Measurements from ENCODE around the gene RCSD1. TPM values are rescaled to one million over a fixed set of nuclear protein-coding genes. Genes with fewer than 3 reads are reported as not detected.

RCSD1 gene
- polyA plus RNA-seq, 3 donors, result 116 to 218 (median 216) TPM

DNA sequence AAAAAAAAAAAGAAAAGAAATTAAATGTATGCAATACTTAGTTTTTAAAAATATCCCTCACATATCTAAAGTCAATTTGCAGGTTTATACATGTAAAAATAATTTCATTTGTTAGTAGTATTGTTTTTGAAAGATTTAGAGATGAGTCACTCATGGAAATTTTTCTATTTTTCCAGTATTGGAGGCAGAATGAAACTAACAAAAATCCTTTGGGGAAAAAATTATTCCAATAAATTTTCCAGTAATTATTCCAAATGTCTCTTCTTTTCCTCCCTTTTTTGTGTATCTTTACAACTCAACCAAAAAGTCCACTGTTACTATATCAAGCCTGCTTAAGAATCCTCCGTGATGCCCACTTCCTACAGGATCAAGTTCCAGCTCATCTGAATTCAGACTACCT is 121.6 kb downstream of the RCSD1 start:
- H3K4me1 Mint-ChIP-seq, result peaks cover 48% of the 10 kb centered on the region
- H3K4me3 Mint-ChIP-seq, result no peak overlapping the region
- peaks cover 1 to 2% of the 10 kb centered on the region in 2 donors for H3K36me3 Mint-ChIP-seq
- Histone ChIP-seq H3K4me3 (replicated peaks in 1 of 3; ENCODE audit: low read depth in 2 of 3, low read length in 3 of 3) (no peak overlapping the region), H3K4me2 (replicated peaks; ENCODE audit: extremely low read depth, low read length, poor library complexity, severe bottlenecking) (no peak overlapping the region), H3K36me3 (replicated peaks in 1 of 2; ENCODE audit: control insufficient read depth in 1 of 2, insufficient read depth in 2 of 2, low read length in 2 of 2) (no peaks in the 10 kb centered on the region), H3K9ac (ENCODE audit: insufficient read depth, low read length, poor library complexity, severe bottlenecking) (no peak overlapping the region), H3K4me1 (ENCODE audit: control insufficient read depth in 1 of 2, insufficient read depth in 2 of 2, low read length in 2 of 2) (peaks cover 16 to 20% of the 10 kb centered on the region in 2 donors), H2AFZ (ENCODE audit: insufficient read depth, low read depth, low read length, poor library complexity, severe bottlenecking) (no peak overlapping the region), H4K20me1 (ENCODE audit: insufficient read depth, low read length) (peaks cover 23% of the 10 kb centered on the region), H3K27ac (ENCODE audit: low read depth in 1 of 2, low read length in 2 of 2) (no peak overlapping the region), H3K27me3 (ENCODE audit: control insufficient read depth in 2 of 2, insufficient read depth in 2 of 2, low read length in 2 of 2) (no peaks in the 10 kb centered on the region), H3K9me3 (replicated peaks in 1 of 2; ENCODE audit: control insufficient read depth in 1 of 2, insufficient read depth in 1 of 2, low read length in 2 of 2) (no peaks in the 10 kb centered on the region), H3K79me2 (ENCODE audit: insufficient read depth, low read length) (peaks cover 30% of the 10 kb centered on the region)
- H3K27me3 Mint-ChIP-seq (ENCODE audit: low read depth in 3 of 3), result no peaks in the 10 kb centered on the region
- WGBS (ENCODE audit: insufficient coverage), result no CpG with 5 or more reads among the region's 1 CpG
- TF ChIP-seq, protein P1, sequence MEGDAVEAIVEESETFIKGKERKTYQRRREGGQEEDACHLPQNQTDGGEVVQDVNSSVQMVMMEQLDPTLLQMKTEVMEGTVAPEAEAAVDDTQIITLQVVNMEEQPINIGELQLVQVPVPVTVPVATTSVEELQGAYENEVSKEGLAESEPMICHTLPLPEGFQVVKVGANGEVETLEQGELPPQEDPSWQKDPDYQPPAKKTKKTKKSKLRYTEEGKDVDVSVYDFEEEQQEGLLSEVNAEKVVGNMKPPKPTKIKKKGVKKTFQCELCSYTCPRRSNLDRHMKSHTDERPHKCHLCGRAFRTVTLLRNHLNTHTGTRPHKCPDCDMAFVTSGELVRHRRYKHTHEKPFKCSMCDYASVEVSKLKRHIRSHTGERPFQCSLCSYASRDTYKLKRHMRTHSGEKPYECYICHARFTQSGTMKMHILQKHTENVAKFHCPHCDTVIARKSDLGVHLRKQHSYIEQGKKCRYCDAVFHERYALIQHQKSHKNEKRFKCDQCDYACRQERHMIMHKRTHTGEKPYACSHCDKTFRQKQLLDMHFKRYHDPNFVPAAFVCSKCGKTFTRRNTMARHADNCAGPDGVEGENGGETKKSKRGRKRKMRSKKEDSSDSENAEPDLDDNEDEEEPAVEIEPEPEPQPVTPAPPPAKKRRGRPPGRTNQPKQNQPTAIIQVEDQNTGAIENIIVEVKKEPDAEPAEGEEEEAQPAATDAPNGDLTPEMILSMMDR (IDR thresholded peaks at IDR 0.05), result no peak
- no peaks in the 10 kb centered on the region for H3K9me3 Mint-ChIP-seq
- intact Hi-C loops (cut with micrococcal nuclease), result no loop called here
- no peak for DNase-seq
- H3K27ac Mint-ChIP-seq, result peak overlapping the region in 2 of 7 donors; percentile 17 to 49

DNA sequence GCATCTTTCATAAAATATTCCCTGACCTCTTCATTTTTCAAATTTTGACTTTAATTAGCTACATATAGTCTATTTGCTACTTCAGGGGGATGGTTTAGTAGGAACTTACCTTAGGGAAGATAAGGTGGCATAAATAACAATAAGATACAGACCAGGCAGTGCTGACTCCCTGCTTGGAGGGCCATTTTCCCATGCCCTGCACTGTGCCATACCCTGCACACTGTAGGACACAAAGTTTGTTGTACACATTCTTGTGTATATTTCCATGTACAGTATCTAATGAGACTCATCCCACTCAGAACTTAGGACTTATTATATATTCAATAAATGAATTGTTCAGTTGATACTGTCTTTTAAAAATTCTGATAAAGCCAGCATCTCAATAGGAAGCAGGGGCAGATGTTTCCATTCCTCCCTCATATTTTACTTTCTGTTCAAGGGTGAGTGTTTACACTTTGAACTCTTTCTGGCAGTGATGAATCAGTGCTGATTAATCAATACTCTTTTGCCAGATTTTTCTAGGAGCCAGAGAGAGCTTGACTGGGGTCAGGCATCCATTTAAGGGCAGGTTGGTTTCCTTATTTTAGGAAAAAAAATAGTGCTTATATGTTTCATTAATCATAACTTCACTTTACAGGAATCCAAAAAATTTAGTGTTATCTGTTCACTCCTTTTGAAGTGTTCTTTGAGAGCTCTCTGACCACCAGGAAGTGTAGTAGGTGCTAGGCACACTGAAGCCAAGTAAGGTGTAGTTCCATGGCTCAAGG is 122.4 kb downstream of the RCSD1 start:
- Histone ChIP-seq H3K36me3 (replicated peaks in 1 of 2; ENCODE audit: control insufficient read depth in 1 of 2, insufficient read depth in 2 of 2, low read length in 2 of 2) (no peaks in the 10 kb centered on the region), H3K4me1 (ENCODE audit: control insufficient read depth in 1 of 2, insufficient read depth in 2 of 2, low read length in 2 of 2) (peaks cover 20% of the 10 kb centered on the region in 2 donors), H2AFZ (ENCODE audit: insufficient read depth, low read depth, low read length, poor library complexity, severe bottlenecking) (no peak overlapping the region), H3K4me3 (replicated peaks in 1 of 3; ENCODE audit: low read depth in 2 of 3, low read length in 3 of 3) (no peak overlapping the region), H3K27ac (ENCODE audit: low read depth in 1 of 2, low read length in 2 of 2) (peak overlapping the region in 1 of 2 donors; percentile 27), H3K4me2 (replicated peaks; ENCODE audit: extremely low read depth, low read length, poor library complexity, severe bottlenecking) (peak overlapping the region; percentile 39), H3K79me2 (ENCODE audit: insufficient read depth, low read length) (peaks cover 26% of the 10 kb centered on the region), H4K20me1 (ENCODE audit: insufficient read depth, low read length) (peaks cover 23% of the 10 kb centered on the region), H3K27me3 (ENCODE audit: control insufficient read depth in 2 of 2, insufficient read depth in 2 of 2, low read length in 2 of 2) (no peaks in the 10 kb centered on the region), H3K9me3 (replicated peaks in 1 of 2; ENCODE audit: control insufficient read depth in 1 of 2, insufficient read depth in 1 of 2, low read length in 2 of 2) (no peaks in the 10 kb centered on the region), H3K9ac (ENCODE audit: insufficient read depth, low read length, poor library complexity, severe bottlenecking) (no peak overlapping the region)
- H3K4me3 Mint-ChIP-seq, result peak overlapping the region in 1 of 2 donors; percentile 57
- H3K27me3 Mint-ChIP-seq (ENCODE audit: low read depth in 3 of 3), result no peaks in the 10 kb centered on the region
- intact Hi-C loops (cut with micrococcal nuclease), result no loop called here
- no peak for DNase-seq
- TF ChIP-seq, protein P1 (IDR thresholded peaks at IDR 0.05), result no peak
- peaks cover 0 to 1% of the 10 kb centered on the region in 2 donors for H3K36me3 Mint-ChIP-seq
- H3K9me3 Mint-ChIP-seq, result no peaks in the 10 kb centered on the region
- peak overlapping the region in 5 of 7 donors; percentile 16 to 62 (median 32) for H3K27ac Mint-ChIP-seq
- H3K4me1 Mint-ChIP-seq, result peaks cover 48% of the 10 kb centered on the region

All from CD14-positive monocyte (primary cell).